Coronary artery (tissue), 2 donors: Measurements from ENCODE around the gene SAV1.

Experiments used
- DNase-seq: peaks from one replicate; pipeline ENCODE4 v3.0.0-alpha.2; 2017; ENCODE audit warnings: low spot score
- H3K27ac ChIP-seq, 2 donors: fragments of 200-600 bp; sonication (generic); one replicate each; pipeline ENCODE4 v1.5.1; 2016 to 2019
- H3K4me3 ChIP-seq: fragments of 200-600 bp; sonication (generic); 2 replicates; pipeline ENCODE4 v1.5.1; 2016; ENCODE audit warnings: mild to moderate bottlenecking, moderate library complexity
- CTCF ChIP-seq: fragments of 200-600 bp; sonication (generic); IDR thresholded peaks from one replicate; pipeline ENCODE4 v1.5.1; 2019; ENCODE audit warnings: antibody characterized with exemption

Gene SAV1

GRCh38 chr14:50616275-50616674 lies 51.8 kb downstream of the SAV1 start:
- no peak for TF ChIP-seq CTCF
- Histone ChIP-seq H3K27ac (no peak overlapping the region), H3K4me3 (no peak overlapping the region)
- no peak for DNase-seq

- no peak for DNase-seq
- no peak for TF ChIP-seq CTCF
- Histone ChIP-seq H3K4me3 (no peak overlapping the region), H3K27ac (no peak overlapping the region)
Observed at GRCh38 chr14:50615552-50615951, 52.6 kb downstream of the SAV1 start.

- TF ChIP-seq CTCF: no peak
- H3K27ac ChIP-seq: no peak overlapping the region
- H3K4me3 ChIP-seq: no peak overlapping the region
- no peak for DNase-seq
Observed at GRCh38 chr14:50615056-50615455, 53.0 kb downstream of the SAV1 start.

GRCh38 chr14:50612806-50613205 lies 55.3 kb downstream of the SAV1 start:
- Histone ChIP-seq H3K27ac (no peak overlapping the region), H3K4me3 (no peak overlapping the region)
- no peak for TF ChIP-seq CTCF
- DNase-seq: no peak

GRCh38 chr14:50610465-50610864 lies 57.6 kb downstream of the SAV1 start:
- no peak overlapping the region for H3K27ac ChIP-seq
- DNase-seq: no peak
- no peak overlapping the region for H3K4me3 ChIP-seq
- TF ChIP-seq CTCF: no peak

GRCh38 chr14:50608302-50608851 lies 59.7 kb downstream of the SAV1 start:
- Histone ChIP-seq H3K4me3 (no peak overlapping the region), H3K27ac (no peak overlapping the region)
- no peak for DNase-seq
- no peak for TF ChIP-seq CTCF

GRCh38 chr14:50607761-50608160 lies 60.3 kb downstream of the SAV1 start:
- no peak overlapping the region for H3K27ac ChIP-seq
- TF ChIP-seq CTCF: no peak
- H3K4me3 ChIP-seq: no peak overlapping the region
- no peak for DNase-seq
